IMR-90 (cell line): ENCODE measurements around the gene TRPM8. TPM values are rescaled to one million over a fixed set of nuclear protein-coding genes. Genes with fewer than 3 reads are reported as not detected.

ENCODE experiments used
- ATAC-seq: fragments of 200-7000 bp; cut with Tn5 transposase; 2 replicates; pipeline ENCODE4 v1.9.1; 2020; ENCODE audit warnings: low read depth, mild to moderate bottlenecking, moderate library complexity
- BruUV-seq: library from RNA; stranded (reverse); fragments of 400-500 nt; replicated peaks from 2 replicates; lab custom pipeline; 2021; lab: Mats Ljungman, UMichigan
- CTCF ChIA-PET: fragments of 300-600 bp; formaldehyde crosslinking; extraction: SDS; loops from one replicate; lab custom pipeline; 2021; ENCODE audit warnings: antibody characterized with exemption; lab: Yijun Ruan, JAX
- POLR2A ChIA-PET: fragments of 300-600 bp; sonication (Branson Sonifier 250); formaldehyde crosslinking; loops from one replicate; lab custom pipeline; 2022; ENCODE audit warnings: antibody characterized with exemption; ENCODE audit not compliant: unreplicated experiment; lab: Charles Lee
- DNase-seq: peaks from one replicate; pipeline ENCODE4 v3.0.0; 2013
- H2AFZ ChIP-seq: replicated peaks from 2 replicates; pipeline ENCODE3; 2013; ENCODE audit warnings: low read length, mild to moderate bottlenecking; ENCODE audit not compliant: poor library complexity
- H2AK5ac ChIP-seq: 2 replicates; pipeline ENCODE4 v1.6.1; 2013; ENCODE audit warnings: low read depth, low read length, inconsistent platforms
- H2AK9ac ChIP-seq: replicated peaks from 2 replicates; pipeline ENCODE3; 2013; ENCODE audit warnings: mild to moderate bottlenecking, low read depth, low read length, moderate library complexity; ENCODE audit not compliant: poor library complexity
- H2BK120ac ChIP-seq: 2 replicates; pipeline ENCODE4 v1.6.1; 2013; ENCODE audit warnings: low read depth, low read length, inconsistent platforms
- H2BK15ac ChIP-seq: 3 replicates; pipeline ENCODE4 v1.6.1; 2013; ENCODE audit warnings: low read depth, low read length, inconsistent platforms
- H2BK20ac ChIP-seq: 2 replicates; pipeline ENCODE4 v1.6.1; 2013; ENCODE audit warnings: low read depth, mild to moderate bottlenecking, inconsistent platforms, low read length, moderate library complexity
- H2BK5ac ChIP-seq: 2 replicates; pipeline ENCODE4 v1.6.1; 2013; ENCODE audit warnings: mild to moderate bottlenecking, low read depth, low read length, inconsistent platforms; ENCODE audit not compliant: poor library complexity, severe bottlenecking
- H3K14ac ChIP-seq: replicated peaks from 2 replicates; pipeline ENCODE4 v1.6.1; 2013; ENCODE audit warnings: low read depth, low read length, inconsistent platforms
- H3K18ac ChIP-seq: 2 replicates; pipeline ENCODE4 v1.6.1; 2013; ENCODE audit warnings: low read depth, low read length, control low read depth
- H3K23ac ChIP-seq: 2 replicates; pipeline ENCODE4 v1.6.1; 2013; ENCODE audit warnings: low read depth, low read length, inconsistent platforms
- H3K27ac ChIP-seq: 2 replicates; pipeline ENCODE4 v1.5.1; 2013; ENCODE audit warnings: mild to moderate bottlenecking, control low read depth, low read length; ENCODE audit not compliant: insufficient read depth
- H3K27me3 ChIP-seq: 2 replicates; pipeline ENCODE4 v1.6.1; 2013; ENCODE audit warnings: low read length; ENCODE audit not compliant: control insufficient read depth, insufficient read depth
- H3K36me3 ChIP-seq: 2 replicates; pipeline ENCODE4 v1.6.1; 2013; ENCODE audit warnings: low read length, mixed read lengths; ENCODE audit not compliant: control insufficient read depth, insufficient read depth
- H3K4ac ChIP-seq: 2 replicates; pipeline ENCODE4 v1.6.1; 2013; ENCODE audit warnings: low read depth, low read length, inconsistent platforms
- H3K4me1 ChIP-seq: 2 replicates; pipeline ENCODE4 v1.6.1; 2013; ENCODE audit warnings: low read length, mixed read lengths; ENCODE audit not compliant: control insufficient read depth, insufficient read depth
- H3K4me2 ChIP-seq: 2 replicates; pipeline ENCODE4 v1.6.1; 2013; ENCODE audit warnings: low read depth, mild to moderate bottlenecking, control low read depth, low read length, moderate library complexity
- H3K4me3 ChIP-seq: 2 replicates; pipeline ENCODE4 v1.5.1; 2013; ENCODE audit warnings: low read depth, mild to moderate bottlenecking, control low read depth, low read length, moderate library complexity; ENCODE audit not compliant: insufficient read depth
- H3K56ac ChIP-seq: 2 replicates; pipeline ENCODE4 v1.6.1; 2013; ENCODE audit warnings: low read length, inconsistent platforms; ENCODE audit not compliant: insufficient read depth; ENCODE audit errors: extremely low read depth
- H3K79me1 ChIP-seq, 2 experiments: 2 replicates each; pipeline ENCODE4 v1.6.1; 2013; ENCODE audit warnings: low read length in 2 of 2, inconsistent platforms in 1 of 2, low read depth in 1 of 2
- H3K9ac ChIP-seq: 2 replicates; pipeline ENCODE4 v1.6.1; 2013; ENCODE audit warnings: low read depth, low read length, control low read depth
- H3K9me1 ChIP-seq: 2 replicates; pipeline ENCODE4 v1.6.1; 2013; ENCODE audit warnings: low read length, inconsistent platforms; ENCODE audit not compliant: insufficient read depth
- H3K9me3 ChIP-seq: 2 replicates; pipeline ENCODE4 v1.6.1; 2013; ENCODE audit warnings: low read length; ENCODE audit not compliant: control insufficient read depth, insufficient read depth
- H4K20me1 ChIP-seq: 2 replicates; pipeline ENCODE4 v1.6.1; 2013; ENCODE audit warnings: low read length, inconsistent platforms; ENCODE audit not compliant: insufficient read depth
- H4K5ac ChIP-seq: 2 replicates; pipeline ENCODE4 v1.6.1; 2013; ENCODE audit warnings: mild to moderate bottlenecking, low read depth, low read length, control low read depth
- H4K8ac ChIP-seq, 2 experiments: 2 replicates each; pipeline ENCODE4 v1.6.1; 2013; ENCODE audit warnings: low read depth in 2 of 2, low read length in 2 of 2, control low read depth in 1 of 2, inconsistent platforms in 1 of 2
- H4K91ac ChIP-seq: 2 replicates; pipeline ENCODE4 v1.6.1; 2013; ENCODE audit warnings: low read depth, low read length, inconsistent platforms; ENCODE audit not compliant: insufficient read depth
- BHLHE40 ChIP-seq: fragments of 150-350 bp; IDR thresholded peaks from 2 replicates; pipeline ENCODE4 v1.6.1; 2016; ENCODE audit warnings: mild to moderate bottlenecking, low read depth, low read length
- CEBPB ChIP-seq: IDR thresholded peaks from 2 replicates; pipeline ENCODE4 v1.6.1; 2012; ENCODE audit warnings: low read depth, low read length, improper control_type of control experiment
- CHD1 ChIP-seq: IDR thresholded peaks from 2 replicates; pipeline ENCODE4 v1.6.1; 2012; ENCODE audit warnings: low read depth, low read length, improper control_type of control experiment
- CTCF ChIP-seq: conservative IDR thresholded peaks from 2 replicates; pipeline ENCODE4 v1.5.1; 2012; ENCODE audit warnings: mild to moderate bottlenecking, low read depth, low read length, improper control_type of control experiment
- ELK1 ChIP-seq: fragments of 150-350 bp; IDR thresholded peaks from 2 replicates; pipeline ENCODE4 v1.6.1; 2016; ENCODE audit warnings: low read depth, mild to moderate bottlenecking, low read length, moderate library complexity, borderline replicate concordance
- FOS ChIP-seq: fragments of 150-350 bp; IDR thresholded peaks from 2 replicates; pipeline ENCODE4 v1.6.1; 2016; ENCODE audit warnings: low read depth, low read length
- MAFK ChIP-seq: IDR thresholded peaks from 2 replicates; pipeline ENCODE4 v1.6.1; 2012; ENCODE audit warnings: low read depth, low read length, improper control_type of control experiment
- MAZ ChIP-seq: IDR thresholded peaks from 2 replicates; pipeline ENCODE4 v1.6.1; 2012; ENCODE audit warnings: low read depth, mild to moderate bottlenecking, low read length, improper control_type of control experiment, moderate library complexity, borderline replicate concordance
- MXI1 ChIP-seq: IDR thresholded peaks from 2 replicates; pipeline ENCODE4 v1.6.1; 2012; ENCODE audit warnings: low read depth, mild to moderate bottlenecking, low read length, moderate library complexity, borderline replicate concordance
- NFE2L2 ChIP-seq: fragments of 150-350 bp; IDR thresholded peaks from 2 replicates; pipeline ENCODE4 v1.6.1; 2016; ENCODE audit warnings: low read depth, mild to moderate bottlenecking, low read length
- POLR2A ChIP-seq: IDR thresholded peaks from 2 replicates; pipeline ENCODE4 v1.6.1; 2012; ENCODE audit warnings: mild to moderate bottlenecking, low read depth, low read length
- RAD21 ChIP-seq: IDR thresholded peaks from 2 replicates; pipeline ENCODE4 v1.6.1; 2012; ENCODE audit warnings: low read length, improper control_type of control experiment
- RCOR1 ChIP-seq: IDR thresholded peaks from 2 replicates; pipeline ENCODE4 v1.6.1; 2012; ENCODE audit warnings: mild to moderate bottlenecking, low read length, improper control_type of control experiment; ENCODE audit not compliant: insufficient replicate concordance
- SMC3 ChIP-seq: fragments of 150-350 bp; IDR thresholded peaks from 2 replicates; pipeline ENCODE4 v1.6.1; 2016; ENCODE audit warnings: low read depth, mild to moderate bottlenecking, antibody characterized with exemption, low read length, moderate library complexity
- USF2 ChIP-seq: fragments of 150-350 bp; IDR thresholded peaks from 2 replicates; pipeline ENCODE4 v1.6.1; 2017; ENCODE audit warnings: mild to moderate bottlenecking, antibody characterized with exemption, low read length, low read depth
- WGBS, 2 experiments: methylation state at CpG; one replicate each; pipeline versions ENCODE4 v1.1.5 to v1.1.7; 2013; ENCODE audit warnings: missing lambda C conversion rate in 2 of 2; ENCODE audit not compliant: insufficient read length in 1 of 2; ENCODE audit errors: extremely low coverage in 2 of 2; 5-methylcytosine and 5-hydroxymethylcytosine counted together
- dilution Hi-C: fragments of 300-500 bp; cut with HindIII; formaldehyde crosslinking; loops from one replicate; pipeline ENCODE4 v1.14.3; 2018; ENCODE audit warnings: low sequenced_read_pairs; ENCODE audit not compliant: unreplicated experiment
- in situ Hi-C: fragments of 300-500 bp; cut with MboI; formaldehyde crosslinking; loops from 3 replicates; pipeline ENCODE4 v1.14.3; 2019; ENCODE audit warnings: low sequenced_read_pairs, inconsistent platforms, mixed read lengths
- intact Hi-C: fragments of 100-400 bp; cut with micrococcal nuclease; formaldehyde crosslinking; loops from 2 replicates; pipeline ENCODE4 v1.10.0; 2022
- polyA plus RNA-seq, 3 experiments: library from polyadenylated mRNA; depleted of rRNA; stranded (reverse); fragments of >200 nt; gene quantifications; 2 replicates each; pipeline ENCODE4 v1.2.3, GENCODE V29; 2012; ENCODE audit warnings: low replicate concordance in 1 of 3
- total RNA-seq: library from RNA; depleted of rRNA; stranded (reverse); fragments of >200 nt; gene quantifications from 2 replicates; pipeline ENCODE4 v1.2.3, GENCODE V29; 2012

TRPM8 gene
- total and polyA plus RNA-seq, 2 of the 4 experiments (the other 2 are of a cell fraction) = not detected

GRCh38 chr2:233945146-233945545 is 28.0 kb downstream of the TRPM8 start:
- no peak for ATAC-seq
- no CpG with 5 or more reads among the region's 3 CpGs for WGBS, 2 experiments

More at GRCh38 chr2:233945146-233945545, 28.0 kb downstream of the TRPM8 start:
- no peaks in the 10 kb centered on the region for H3K4me1 ChIP-seq
- no peaks in the 10 kb centered on the region for H3K79me1 ChIP-seq
- no peak overlapping the region for H3K4me3 ChIP-seq
- H3K9me3 ChIP-seq = no peaks in the 10 kb centered on the region; the same call in none of the 2 replicates
- intact Hi-C loops = no loop called here
- no peak overlapping the region for H3K18ac ChIP-seq
- BruUV-seq = no TSS peak
- in situ Hi-C loops = no loop called here
- no peaks in the 10 kb centered on the region for H3K36me3 ChIP-seq
- TF ChIP-seq CHD1 (no peak), USF2 (no peak), RAD21 (no peak), RCOR1 (no peak), SMC3 (no peak), NFE2L2 (no peak), ELK1 (no peak), MXI1 (no peak), MAZ (no peak), CEBPB (no peak), BHLHE40 (no peak), POLR2A (no peak), MAFK (no peak), FOS (no peak), CTCF (no peak)
- H3K4ac ChIP-seq = no peak overlapping the region
- ChIA-PET CTCF (no interaction called here), POLR2A (interaction anchor here (0.6 kb wide), 1 partner anchor 28 kb away, joined by 3 read pairs; no protein-coding TSS in a partner anchor)
- no peak for DNase-seq
- no peak overlapping the region for H4K5ac ChIP-seq
- H3K27ac ChIP-seq = no peak overlapping the region
- H2BK120ac ChIP-seq = no peak overlapping the region
- no peak overlapping the region for H3K4me2 ChIP-seq
- H2BK5ac ChIP-seq = no peak overlapping the region
- H2AK5ac ChIP-seq = no peak overlapping the region
- H2BK15ac ChIP-seq = no peak overlapping the region
- no peaks in the 10 kb centered on the region for H3K9me1 ChIP-seq
- no peak overlapping the region for H3K23ac ChIP-seq
- no peak overlapping the region for H4K8ac ChIP-seq
- H2AK9ac ChIP-seq = no peak overlapping the region
- dilution Hi-C loops = no loop called here
- no peak overlapping the region for H2BK20ac ChIP-seq
- no peak overlapping the region for H3K9ac ChIP-seq
- peaks cover 13% of the 10 kb centered on the region for H3K27me3 ChIP-seq
- no peak overlapping the region for H2AFZ ChIP-seq
- H3K14ac ChIP-seq = no peak overlapping the region
- no peaks in the 10 kb centered on the region for H4K20me1 ChIP-seq
- no peak overlapping the region for H4K91ac ChIP-seq
- H3K56ac ChIP-seq = no peak overlapping the region
